Kidney tubule cell (primary cell): ENCODE measurements around the gene TMEM151A.
"Not testable (repeated sequence)": the region's sequence is repeated elsewhere in the genome, so short reads cannot be mapped to it uniquely, and the experiment has no call there.

Experiments
- DNase-seq: peaks from one replicate; pipeline ENCODE4 v3.0.0-alpha.2; 2018; ENCODE audit warnings: low spot score

TMEM151A gene

DNA sequence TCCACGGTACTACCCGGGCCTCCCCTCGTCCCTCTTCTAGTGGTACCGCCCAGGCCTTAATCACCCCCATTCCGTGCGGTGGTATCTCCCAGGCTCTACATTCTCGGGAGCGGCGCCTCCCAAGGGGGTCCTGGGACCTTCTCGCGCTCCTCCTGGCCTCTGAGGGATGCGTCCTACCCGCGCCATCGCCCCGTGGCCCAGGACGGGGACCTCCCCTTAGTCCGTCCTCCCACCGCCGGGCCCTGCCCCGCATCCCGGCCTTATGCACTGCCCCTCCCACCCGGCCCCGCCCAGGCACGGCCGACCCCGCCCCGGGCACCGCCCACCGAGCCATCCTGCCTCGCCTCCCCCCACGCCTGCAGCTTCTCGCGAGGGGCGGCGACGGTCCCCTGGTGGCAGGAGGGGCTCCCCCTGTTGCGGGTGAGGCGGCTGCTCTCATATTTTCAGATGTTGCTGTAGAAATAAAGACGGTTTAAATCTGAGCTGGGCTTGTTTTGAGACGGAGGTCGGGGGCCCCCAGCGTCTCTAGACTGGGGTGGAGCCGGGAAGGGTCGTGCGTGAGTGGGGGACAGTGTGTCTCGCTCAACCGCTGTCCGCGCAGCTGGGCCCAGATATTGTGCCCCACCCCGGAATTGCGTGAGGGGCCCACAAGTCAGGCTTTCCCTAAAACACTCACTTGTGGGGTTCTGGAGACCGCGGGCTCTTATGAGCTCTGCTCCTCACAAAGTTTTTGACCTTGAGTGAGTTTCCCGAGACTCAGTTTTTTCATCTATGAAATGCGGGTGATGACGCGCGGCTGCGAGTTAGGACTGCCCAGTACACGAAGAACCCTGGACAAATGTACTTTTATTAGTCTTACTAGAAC, 24.1 kb upstream of the TMEM151A start:
- DNase-seq = peak; percentile 80

GRCh38 chr11:66268244-66268951, 23.3 kb upstream of the TMEM151A start, which contains the start of gene RAB1B:
TSS of gene RAB1B (plus strand) at chr11:66268639. CDS start at chr11:66268680, 41 bp downstream.
- DNase-seq = peak; percentile 99

- DNase-seq = peak; percentile 48
Measured at GRCh38 chr11:66268952-66269905, 22.5 kb upstream of the TMEM151A start.

DNA sequence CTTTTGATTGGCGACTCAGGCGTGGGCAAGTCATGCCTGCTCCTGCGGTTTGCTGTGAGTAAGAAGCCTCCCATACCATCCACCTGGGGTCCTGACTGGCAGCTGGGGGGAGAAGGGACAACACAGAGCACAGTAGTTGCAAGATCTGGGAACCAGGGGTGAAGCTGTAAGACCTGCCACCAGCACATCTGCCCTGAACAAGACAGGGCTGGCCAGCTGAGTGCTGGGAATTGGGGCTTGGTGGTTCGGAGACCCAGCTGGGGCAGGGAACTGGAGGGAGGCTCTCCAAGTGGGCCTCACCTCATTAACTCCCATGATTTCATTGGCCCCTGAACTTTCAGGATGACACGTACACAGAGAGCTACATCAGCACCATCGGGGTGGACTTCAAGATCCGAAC, 19.9 kb upstream of the TMEM151A start:
- DNase-seq = no peak

DNA sequence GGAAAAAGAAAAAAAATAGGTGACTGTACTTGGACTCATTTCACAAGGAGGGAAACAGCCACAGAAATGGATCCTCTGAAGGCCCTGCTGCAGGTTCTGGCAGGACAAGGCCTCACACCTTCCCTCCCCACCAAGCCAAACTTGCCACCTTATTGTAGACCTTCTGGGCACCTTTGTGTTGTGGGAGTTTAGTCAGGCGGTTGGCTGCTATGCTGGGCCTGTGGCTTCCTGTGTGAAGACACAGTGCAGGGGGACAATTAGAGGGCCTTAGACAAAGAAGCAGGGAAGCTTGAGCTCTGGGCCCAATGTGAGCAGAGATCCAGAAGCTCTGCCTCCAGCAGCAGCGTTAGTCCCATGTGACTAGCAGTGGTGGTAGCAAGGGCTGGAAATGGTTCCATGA, 19.1 kb upstream of the TMEM151A start:
- DNase-seq = no peak

DNA sequence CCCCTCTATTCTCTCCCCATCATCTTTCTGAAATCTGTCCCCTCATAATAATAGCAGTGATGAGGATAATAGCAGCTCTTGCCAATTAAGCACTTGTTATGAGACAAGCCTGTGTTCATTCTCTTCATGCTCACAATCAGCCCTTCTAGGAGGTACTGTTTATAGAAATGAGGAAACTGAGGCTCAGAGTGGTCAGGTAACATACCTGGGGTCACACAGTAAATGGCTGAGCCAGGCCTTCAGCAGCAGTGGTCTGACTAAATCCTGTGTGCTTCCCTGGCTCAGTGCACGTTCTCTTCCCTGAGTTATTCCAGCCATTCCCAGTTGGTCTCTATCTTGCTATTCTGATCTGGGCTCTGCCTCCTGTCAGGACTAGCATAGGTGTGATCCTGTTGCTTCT, 17.5 kb upstream of the TMEM151A start:
- DNase-seq = no peak

- DNase-seq = no peak
Measured at GRCh38 chr11:66275396-66275795, 16.3 kb upstream of the TMEM151A start.

- DNase-seq = no peak
Measured at GRCh38 chr11:66275984-66276612, 15.6 kb upstream of the TMEM151A start.

- DNase-seq = not testable (repeated sequence)
Measured at GRCh38 chr11:66276619-66277018, 15.1 kb upstream of the TMEM151A start.

DNA sequence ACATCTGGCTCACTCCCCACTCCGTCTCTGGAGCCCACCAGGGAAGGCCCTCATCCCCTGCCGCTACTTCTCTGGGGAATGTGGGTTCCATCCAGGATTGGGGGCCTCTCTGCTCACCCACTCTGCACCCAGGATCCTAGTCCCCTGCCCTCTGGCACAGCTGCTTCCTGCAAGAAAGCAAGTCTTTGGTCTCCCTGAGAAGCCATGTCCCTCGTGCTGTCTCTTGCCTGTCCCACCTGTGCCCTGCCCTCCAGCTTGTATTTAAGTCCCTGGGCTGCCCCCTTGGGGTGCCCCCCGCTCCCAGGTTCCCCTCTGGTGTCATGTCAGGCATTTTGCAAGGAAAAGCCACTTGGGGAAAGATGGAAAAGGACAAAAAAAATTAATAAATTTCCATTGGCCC, 14.6 kb upstream of the TMEM151A start:
- not testable (repeated sequence) for DNase-seq

DNA sequence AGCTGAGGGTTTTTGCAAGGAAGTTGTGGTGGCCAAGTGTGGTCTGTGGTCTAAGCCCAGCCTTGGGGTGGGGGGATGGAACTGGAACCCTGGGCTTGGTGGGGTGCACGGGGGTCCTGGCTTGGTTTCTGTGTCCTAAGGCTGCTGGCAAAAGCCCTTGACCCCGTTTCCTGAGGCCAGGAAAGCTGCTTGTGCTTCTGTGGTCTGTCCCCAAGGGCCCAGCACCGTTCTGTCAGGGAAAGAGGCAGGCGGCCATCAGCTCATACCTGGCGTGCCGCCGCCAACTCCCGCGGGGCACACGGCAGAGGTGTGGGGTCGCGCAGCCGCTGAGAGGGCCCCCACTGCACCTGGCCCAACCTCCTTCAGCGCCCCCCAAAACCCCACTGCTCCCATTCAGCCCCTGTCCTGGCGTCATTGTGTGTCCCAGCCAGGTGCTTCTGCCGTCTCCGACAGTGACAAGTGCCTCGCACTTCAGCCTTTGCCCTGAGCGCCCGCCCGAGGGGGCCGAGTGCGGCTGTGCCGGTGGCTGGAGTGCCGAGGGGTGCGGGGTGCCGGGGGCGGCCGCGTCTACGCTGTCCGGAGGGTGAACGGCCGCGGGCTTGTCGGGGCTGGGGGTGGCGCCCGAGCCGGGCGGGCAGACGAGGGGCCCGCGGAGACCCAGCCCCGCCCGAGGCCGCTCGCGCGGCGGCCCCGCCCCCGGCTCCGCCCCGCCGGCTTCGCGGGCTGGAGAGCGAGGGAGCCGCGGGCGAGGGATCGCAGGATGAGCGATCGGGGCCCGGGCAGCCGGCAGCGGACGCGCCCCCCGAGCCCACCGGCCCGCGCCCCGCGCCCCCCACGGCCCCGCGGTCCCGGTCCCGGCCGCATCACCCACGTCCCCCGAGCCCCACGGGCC, 14.0 kb upstream of the TMEM151A start, which contains the start of gene CNIH2:
Gene CNIH2, plus strand, starts transcription at position 705 of the 892 bp plus-strand sequence. CDS start 282 bp downstream, outside the sequence.
- peak; percentile 20 for DNase-seq

DNA sequence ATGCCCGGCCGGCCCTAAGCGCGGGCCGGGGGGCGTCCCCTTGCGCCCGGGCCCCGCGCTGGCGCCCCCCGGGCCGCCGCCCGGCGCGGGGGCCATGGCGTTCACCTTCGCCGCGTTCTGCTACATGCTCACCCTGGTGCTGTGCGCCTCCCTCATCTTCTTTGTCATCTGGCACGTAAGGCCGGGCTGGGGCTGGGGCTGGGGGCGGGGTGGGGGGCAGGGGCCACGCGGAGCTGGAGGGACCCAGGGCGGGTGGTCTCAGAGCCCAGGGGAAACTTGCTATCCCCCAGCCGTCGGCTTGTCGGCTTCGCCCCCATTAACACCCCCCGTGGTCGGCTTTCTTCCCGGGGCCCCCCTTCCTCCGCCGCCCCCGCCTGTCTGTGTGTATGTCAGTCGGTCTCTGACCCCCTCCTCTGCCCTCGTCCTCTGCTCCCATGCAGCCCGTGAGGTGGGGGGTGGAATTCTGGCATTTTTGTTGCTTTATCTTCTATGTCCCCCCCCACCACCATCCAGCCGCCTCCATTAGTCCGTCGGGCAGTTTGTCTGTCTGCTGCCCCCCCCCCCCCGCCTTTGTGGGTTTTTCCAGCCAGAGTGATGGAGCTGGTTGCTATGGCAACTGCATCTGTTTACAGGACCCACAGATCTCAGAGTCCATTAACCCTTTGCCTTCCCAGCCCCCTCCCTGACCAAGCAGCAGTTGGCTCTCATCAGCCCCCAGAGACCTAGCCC, 13.2 kb upstream of the TMEM151A start:
- peak; percentile 23 for DNase-seq

DNA sequence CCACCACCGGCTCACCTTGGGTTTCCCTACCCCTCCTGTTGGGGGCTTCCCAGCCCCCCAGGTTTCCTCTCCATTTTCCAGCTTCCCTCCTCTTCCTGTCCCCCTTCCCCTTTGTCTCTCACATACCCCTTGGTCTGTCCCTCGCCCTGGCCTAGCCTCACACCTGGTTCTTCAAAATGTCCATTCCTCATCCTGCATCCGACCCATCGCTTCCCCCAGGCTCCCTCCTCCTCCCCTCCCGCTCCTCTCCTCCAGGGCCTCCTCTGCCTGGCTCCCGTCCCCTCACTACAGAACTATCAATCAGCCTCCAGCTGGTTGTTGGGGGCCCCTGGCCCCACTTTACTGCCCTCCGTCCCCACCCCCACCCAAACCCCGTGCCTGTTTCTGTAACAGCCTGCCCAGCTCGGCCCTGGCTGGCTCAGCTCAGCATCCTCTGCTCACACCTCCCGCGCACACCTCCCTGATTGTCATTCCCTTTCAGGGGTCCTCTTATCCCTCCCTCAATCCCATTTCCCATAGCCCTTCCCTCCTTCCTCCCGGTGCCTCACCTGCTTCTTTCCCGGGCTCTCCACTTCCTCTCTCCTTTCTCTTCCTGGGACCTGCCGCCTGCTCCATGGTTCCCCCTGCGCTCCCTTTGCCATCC, 12.5 kb upstream of the TMEM151A start:
- no peak for DNase-seq

- DNase-seq = no peak
Measured at GRCh38 chr11:66280428-66280827, 11.3 kb upstream of the TMEM151A start.

DNA sequence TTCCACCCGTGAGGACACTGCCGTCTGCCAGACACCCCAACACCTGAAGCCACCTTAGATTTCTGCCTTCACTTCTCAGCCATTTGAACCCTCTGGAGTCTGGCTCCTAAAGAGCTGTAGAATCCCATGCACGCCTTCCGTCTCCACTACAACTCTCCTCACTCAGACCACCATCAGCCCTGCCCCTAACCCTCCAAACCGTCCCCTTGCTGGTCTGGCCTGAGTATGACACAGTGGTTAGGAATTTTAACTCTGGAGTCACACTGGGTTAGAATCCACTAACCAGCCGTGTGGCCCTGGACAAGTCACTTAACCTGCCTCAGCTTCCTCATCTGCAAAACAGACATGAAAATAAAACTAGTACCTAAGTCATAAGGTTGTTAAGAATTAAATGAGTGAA, 10.7 kb upstream of the TMEM151A start:
- no peak for DNase-seq

DNA sequence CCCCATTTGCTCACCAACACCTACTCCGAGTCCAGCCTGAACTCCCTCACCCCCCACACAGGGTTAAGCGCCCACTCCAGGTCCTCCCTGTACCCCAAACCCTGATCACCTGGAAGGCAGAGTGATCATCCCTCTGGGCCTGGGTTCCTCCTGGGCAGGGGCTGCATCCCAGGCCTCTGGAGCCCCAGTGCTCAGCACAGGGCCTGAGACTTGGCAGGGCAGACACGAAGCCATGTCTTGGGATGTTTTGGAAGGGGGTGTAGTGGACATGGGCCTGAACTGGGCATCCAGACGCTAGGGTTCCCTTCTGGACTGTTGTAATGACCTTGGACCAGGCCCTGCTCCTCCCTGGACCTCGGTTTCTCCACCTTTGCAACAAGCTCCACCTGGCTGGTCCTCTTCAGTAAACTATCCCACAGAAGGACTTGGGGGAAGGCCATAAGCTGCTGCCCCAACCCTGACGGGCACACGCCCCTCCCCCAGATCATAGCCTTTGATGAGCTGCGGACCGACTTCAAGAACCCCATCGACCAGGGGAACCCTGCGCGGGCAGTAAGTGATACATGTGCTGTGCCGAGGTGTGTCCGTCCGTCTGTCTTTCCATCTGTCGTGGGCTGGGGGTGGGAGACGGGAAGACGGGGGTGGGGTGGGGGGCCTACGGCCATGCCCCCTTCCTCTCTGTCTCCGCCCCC, 9.8 kb upstream of the TMEM151A start:
- no peak for DNase-seq

GRCh38 chr11:66282468-66283455, 8.9 kb upstream of the TMEM151A start:
- peak; percentile 96 for DNase-seq
